RPMI7951 (cell line): ENCODE measurements around the gene ACCSL. TPM values are rescaled to one million over a fixed set of nuclear protein-coding genes. Genes with fewer than 3 reads are reported as not detected.
A peak's percentile ranks its signal among the peaks of the same experiment; 100 is the strongest.

Experiments used
- DNase-seq: peaks from one replicate; pipeline ENCODE4 v3.0.0-alpha.2; 2012; ENCODE audit warnings: low read depth
- total RNA-seq: library from RNA; depleted of rRNA; stranded (reverse); fragments of >200 nt; shearing (Covaris generic); gene quantifications from 2 replicates; pipeline ENCODE4 v1.2.3, GENCODE V29; 2014; rRNA removed

Gene ACCSL
- not detected in 2 replicates for total RNA-seq

DNA sequence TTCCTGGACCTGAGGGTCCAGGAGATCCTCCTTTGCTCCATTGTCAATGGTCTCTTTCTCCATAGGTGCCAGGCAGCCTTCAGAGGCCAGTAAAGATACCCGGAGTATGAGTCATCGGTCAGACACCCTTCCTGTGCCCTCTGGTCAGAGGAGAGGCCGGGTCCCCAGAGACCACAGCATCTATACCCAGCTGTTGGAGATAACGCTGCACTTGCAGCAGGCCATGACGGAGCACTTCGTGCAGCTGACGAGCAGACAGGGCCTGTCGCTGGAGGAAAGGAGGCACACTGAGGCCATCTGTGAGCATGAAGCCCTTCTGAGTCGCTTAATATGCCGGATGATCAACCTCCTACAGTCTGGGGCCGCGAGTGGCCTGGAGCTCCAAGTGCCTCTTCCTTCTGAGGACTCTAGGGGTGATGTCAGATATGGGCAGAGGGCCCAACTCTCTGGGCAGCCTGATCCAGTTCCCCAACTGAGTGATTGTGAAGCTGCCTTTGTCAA is at the start of gene ACCSL:
ACCSL (plus strand) TSS at position 51 of the 501 bp plus-strand sequence; CDS start at position 107, 56 bp downstream.
- DNase-seq, result peak; percentile 47

DNA sequence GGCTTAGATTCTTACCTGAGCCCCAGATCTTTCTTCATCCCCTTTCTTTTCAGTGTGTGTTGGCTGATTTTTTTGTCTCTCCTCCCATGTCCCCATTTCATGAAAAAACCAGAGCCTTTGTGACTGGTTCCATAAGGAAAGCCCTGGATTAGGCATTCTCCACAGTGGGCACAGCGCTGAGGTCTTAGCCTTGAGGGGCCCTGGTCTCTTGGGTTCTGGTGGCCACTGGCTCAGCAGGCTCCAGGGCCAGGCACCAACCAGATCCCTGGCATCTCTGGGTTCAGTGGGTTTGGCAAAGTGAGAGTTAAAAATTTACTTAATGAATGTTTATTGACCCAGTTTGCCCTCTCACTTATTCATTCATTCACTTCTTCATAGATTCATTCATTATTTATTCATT is 49.5 kb upstream of the ACCSL start:
- no peak for DNase-seq

DNA sequence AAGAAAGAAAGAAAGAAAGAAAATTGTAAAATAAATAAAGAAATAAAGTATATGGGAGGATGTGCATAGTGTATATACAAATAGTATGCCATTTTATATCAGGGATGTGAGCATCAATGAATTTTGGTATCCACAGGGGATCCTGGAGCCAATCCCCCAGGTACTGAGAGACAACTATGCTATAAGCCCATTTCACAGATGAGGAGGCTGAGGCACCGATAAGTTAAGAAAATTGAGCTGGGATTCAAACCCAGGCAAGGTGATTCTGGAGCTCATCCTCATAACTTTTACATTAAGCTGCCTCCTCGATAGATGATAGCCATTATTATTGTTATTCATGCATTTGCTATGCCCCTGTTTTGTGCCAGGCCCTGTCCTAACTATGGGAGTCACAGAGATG is 47.0 kb upstream of the ACCSL start:
- no peak for DNase-seq

- DNase-seq, result no peak
Measured at GRCh38 chr11:44002191-44003093, 45.3 kb upstream of the ACCSL start.

- no peak for DNase-seq
Measured at GRCh38 chr11:44003736-44004451, 43.9 kb upstream of the ACCSL start.

GRCh38 chr11:44004452-44005062 is 43.2 kb upstream of the ACCSL start:
- no peak for DNase-seq

DNA sequence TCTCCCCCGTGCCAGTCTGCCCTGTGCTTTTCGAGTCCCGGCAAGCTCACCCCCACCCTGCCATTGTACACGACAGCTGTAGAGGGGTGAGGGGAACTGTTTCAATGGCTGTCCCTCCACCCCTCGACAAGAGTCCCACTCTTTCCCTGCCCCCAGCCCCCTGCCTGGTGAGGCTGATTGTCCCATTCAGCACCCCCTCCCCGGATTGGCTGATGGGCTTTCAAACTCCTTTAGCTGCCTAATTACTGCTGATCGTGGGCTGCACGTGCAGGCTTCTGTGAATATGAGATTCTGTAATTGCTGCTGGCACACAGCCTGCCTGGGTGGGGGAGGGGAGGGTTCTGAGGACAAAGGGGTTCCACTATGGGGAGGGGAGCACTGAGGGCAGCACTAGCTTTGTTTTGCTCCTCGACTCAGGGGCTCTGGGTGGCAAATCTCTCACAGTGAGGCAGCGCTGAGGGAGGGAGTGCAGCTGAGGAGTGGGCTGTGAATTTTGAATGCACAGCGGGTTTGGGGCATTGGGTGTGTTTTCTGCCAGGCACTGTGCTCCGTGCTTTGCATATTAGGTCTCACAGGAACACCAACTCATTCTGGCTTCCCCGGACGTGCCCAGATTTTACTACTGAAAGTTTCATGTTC is 42.6 kb upstream of the ACCSL start:
- no peak for DNase-seq

- no peak for DNase-seq
Measured at GRCh38 chr11:44005956-44006355, 41.8 kb upstream of the ACCSL start.

GRCh38 chr11:44006917-44007361 is 40.8 kb upstream of the ACCSL start:
- no peak for DNase-seq

DNA sequence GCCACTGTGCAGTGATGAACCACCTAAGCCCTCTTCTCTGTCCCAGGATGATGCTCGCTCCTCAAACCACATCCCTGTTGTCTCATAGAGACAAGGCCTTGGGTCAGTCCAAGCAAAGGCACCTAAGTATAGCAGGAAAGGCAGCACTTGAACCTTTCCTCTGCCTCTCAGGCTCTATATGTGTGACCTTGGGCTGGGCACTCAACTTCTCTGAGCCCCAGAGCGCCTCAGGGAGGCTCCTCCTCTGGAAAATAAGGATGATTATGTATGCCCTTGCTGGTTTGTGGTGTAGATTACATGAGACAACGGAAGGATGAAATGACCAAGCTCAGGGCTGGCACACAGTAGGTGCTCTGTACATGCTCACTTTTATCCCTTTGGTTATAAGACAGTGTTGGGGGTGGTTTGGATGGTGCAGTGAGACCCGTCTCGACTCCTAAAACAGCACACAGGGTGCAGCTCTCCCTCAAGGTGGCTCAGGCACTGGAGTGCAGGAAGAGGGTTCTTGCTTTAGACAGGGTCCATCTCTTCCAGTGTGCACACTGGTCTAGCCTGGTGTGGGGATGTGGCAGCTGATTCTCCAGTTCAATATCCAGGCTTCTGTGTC is 40.2 kb upstream of the ACCSL start:
- no peak for DNase-seq

DNA sequence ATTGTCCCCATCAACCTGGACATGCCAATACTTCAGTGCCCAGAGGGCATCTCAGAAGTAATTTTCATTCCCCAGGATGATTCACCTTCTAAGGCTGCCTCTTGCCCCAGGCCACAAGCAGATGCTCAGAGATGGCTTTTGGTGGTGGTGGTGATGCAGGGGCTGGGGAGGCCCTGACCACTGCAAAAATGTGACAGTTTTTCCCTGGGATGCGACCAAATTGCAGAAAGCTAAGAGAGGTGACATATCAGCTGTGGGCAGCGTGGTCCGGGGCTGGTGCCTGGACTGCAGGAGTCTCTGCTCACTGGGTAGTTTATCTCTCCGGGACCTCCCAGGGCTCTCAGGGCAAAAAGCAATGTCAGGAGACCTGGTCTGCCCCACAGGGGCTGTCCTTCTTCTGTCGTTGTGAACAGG is 39.7 kb upstream of the ACCSL start:
- peak; percentile 77 for DNase-seq

DNA sequence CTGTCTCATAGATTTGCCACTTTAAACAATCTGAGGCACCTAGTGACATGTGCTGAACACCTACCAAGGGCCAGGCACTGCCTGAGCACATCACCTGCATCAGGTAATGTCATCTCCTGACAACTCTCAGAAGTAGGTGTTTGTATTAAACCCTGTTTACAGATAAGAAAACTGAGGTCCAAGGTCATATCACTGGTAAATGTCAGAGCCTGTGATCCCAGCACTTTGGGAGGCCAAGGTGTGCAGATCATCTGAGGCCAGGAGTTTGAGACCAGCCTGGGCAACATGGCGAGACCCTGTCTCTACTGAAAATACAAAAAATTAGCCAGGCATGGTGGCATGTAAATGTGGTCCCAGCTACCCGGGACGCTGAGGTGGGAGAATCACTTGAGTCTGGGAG is 39.1 kb upstream of the ACCSL start:
- DNase-seq, result no peak

GRCh38 chr11:44010789-44011251 is 37.0 kb upstream of the ACCSL start:
- DNase-seq, result no peak

DNA sequence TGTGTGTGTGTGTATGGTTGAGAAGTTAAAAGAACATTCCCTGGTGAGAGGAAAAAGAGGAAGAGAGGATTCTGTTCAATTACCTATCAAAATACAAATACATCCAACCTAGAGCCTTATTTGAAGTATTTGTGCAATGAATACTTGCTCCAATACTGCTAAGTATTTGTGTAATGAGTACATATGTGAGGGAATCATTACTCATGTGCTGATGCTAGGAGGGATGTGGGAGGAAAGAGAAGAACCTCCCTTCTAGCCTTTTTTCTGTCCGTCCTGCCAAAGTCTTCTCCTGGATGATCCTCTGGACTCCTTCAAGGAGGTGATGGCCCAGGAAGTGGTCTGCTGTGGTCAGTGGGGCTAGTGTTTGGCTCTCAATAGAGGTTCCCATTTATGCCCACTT is 36.0 kb upstream of the ACCSL start:
- DNase-seq, result no peak

- peak; percentile 55 for DNase-seq
Measured at GRCh38 chr11:44014968-44015623, 32.7 kb upstream of the ACCSL start.

DNA sequence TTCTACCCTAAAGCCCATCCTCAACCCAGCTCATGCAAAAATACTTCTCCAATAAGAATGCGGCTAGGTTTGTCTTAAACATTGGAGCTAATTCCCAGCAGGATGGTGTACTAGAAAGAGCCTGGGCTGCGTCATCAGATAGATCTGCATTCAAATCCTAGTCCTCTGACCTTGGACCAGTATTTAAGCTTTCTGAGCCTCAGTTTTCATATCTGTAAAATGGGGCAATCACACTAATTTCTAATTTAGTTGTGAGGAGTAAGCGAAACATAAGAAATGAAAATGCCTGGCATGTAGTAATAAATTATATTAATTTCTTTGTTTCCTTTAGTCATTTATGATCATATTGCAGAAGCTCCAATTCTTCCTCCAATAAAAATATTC is 32.2 kb upstream of the ACCSL start:
- no peak for DNase-seq

- peak; percentile 85 for DNase-seq
Measured at GRCh38 chr11:44016131-44016530, 31.6 kb upstream of the ACCSL start.

- DNase-seq, result no peak
Measured at GRCh38 chr11:44016546-44017442, 31.0 kb upstream of the ACCSL start.

GRCh38 chr11:44017443-44018126 is 30.2 kb upstream of the ACCSL start:
- no peak for DNase-seq
